HepG2 (cell line): ENCODE results near the gene DAD1. TPM values are rescaled to one million over a fixed set of nuclear protein-coding genes. Genes with fewer than 3 reads are reported as not detected.
A peak's percentile ranks its signal among the peaks of the same experiment; 100 is the strongest.

Source experiments
- BCL6 ChIP-seq: IDR thresholded peaks from 2 replicates; pipeline ENCODE4 v1.6.1; 2016; ENCODE audit warnings: missing genetic modification reagents, missing compliant biosample characterization
- EHMT2 ChIP-seq: fragments of 200-600 bp; sonication (generic); IDR thresholded peaks from 2 replicates; pipeline ENCODE4 v1.7.0; 2017; ENCODE audit warnings: antibody characterized with exemption, low read depth, low read length, borderline replicate concordance
- EZH2 ChIP-seq: conservative IDR thresholded peaks from 2 replicates; pipeline ENCODE4 v1.6.1; 2012; ENCODE audit warnings: mild to moderate bottlenecking, low read depth, low read length, moderate library complexity
- GLI4 ChIP-seq: sonication (generic); formaldehyde crosslinking; IDR thresholded peaks from 2 replicates; pipeline ENCODE4 v1.5.1; 2020; ENCODE audit warnings: missing genetic modification reagents, mild to moderate bottlenecking, moderate library complexity, borderline replicate concordance
- HOXA3 ChIP-seq: sonication (generic); formaldehyde crosslinking; IDR thresholded peaks from 2 replicates; pipeline ENCODE4 v1.5.0; 2020; ENCODE audit warnings: missing genetic modification reagents
- IKZF4 ChIP-seq: sonication (generic); formaldehyde crosslinking; IDR thresholded peaks from 2 replicates; pipeline ENCODE4 v1.5.1; 2020; ENCODE audit warnings: borderline replicate concordance, mild to moderate bottlenecking, low read depth, missing genetic modification reagents; ENCODE audit errors: not compliant biosample characterization
- JUN ChIP-seq: sonication (generic); formaldehyde crosslinking; IDR thresholded peaks from 2 replicates; pipeline ENCODE4 v1.4.0; 2020; ENCODE audit warnings: mild to moderate bottlenecking, missing genetic modification reagents
- MIER2 ChIP-seq: IDR thresholded peaks from 2 replicates; pipeline ENCODE4 v1.6.1; 2016; ENCODE audit warnings: missing biosample characterization, missing genetic modification reagents
- PCBP2 ChIP-seq: fragments of 200-400 bp; formaldehyde crosslinking; optimal IDR thresholded peaks from 2 replicates; pipeline ENCODE3; 2018; ENCODE audit warnings: low read length, low read depth; ENCODE audit not compliant: poor library complexity, severe bottlenecking
- SNAPC2 ChIP-seq: sonication (generic); formaldehyde crosslinking; IDR thresholded peaks from 2 replicates; pipeline ENCODE4 v1.8.1; 2022; ENCODE audit warnings: mild to moderate bottlenecking, missing genetic modification reagents
- SUZ12 ChIP-seq: fragments of 150-350 bp; IDR thresholded peaks from 2 replicates; pipeline ENCODE4 v1.6.1; 2014; ENCODE audit warnings: low read depth, low read length
- TCF12 ChIP-seq, 2 experiments: fragments of 450-650 bp in 1 of 2; sonication (generic) in 1 of 2; formaldehyde crosslinking in 1 of 2; IDR thresholded peaks; 2 replicates each; pipeline versions ENCODE4 v1.6.1 to v1.8.0; 2017 to 2022; ENCODE audit warnings: antibody characterized with exemption in 1 of 2, mild to moderate bottlenecking in 1 of 2, missing genetic modification reagents in 1 of 2, moderate library complexity in 1 of 2
- TEAD2 ChIP-seq: sonication (generic); formaldehyde crosslinking; IDR thresholded peaks from 2 replicates; pipeline ENCODE4 v1.9.0; 2021; ENCODE audit warnings: missing genetic modification reagents
- ZFY ChIP-seq: sonication (generic); formaldehyde crosslinking; IDR thresholded peaks from 2 replicates; pipeline ENCODE4 v1.4.0; 2020; ENCODE audit warnings: missing genetic modification reagents
- ZKSCAN8 ChIP-seq: IDR thresholded peaks from 2 replicates; pipeline ENCODE4 v1.6.1; 2016; ENCODE audit warnings: borderline replicate concordance, missing genetic modification reagents, missing compliant biosample characterization
- ZMYM3 ChIP-seq: sonication (generic); formaldehyde crosslinking; IDR thresholded peaks from 2 replicates; pipeline ENCODE4 v1.5.1; 2020; ENCODE audit warnings: mild to moderate bottlenecking, missing genetic modification reagents
- ZNF20 ChIP-seq: sonication (generic); formaldehyde crosslinking; IDR thresholded peaks from 2 replicates; pipeline ENCODE4 v1.4.0; 2020; ENCODE audit warnings: mild to moderate bottlenecking, moderate library complexity, missing genetic modification reagents
- ZNF550 ChIP-seq: sonication (generic); formaldehyde crosslinking; IDR thresholded peaks from 2 replicates; pipeline ENCODE4 v1.4.0; 2020; ENCODE audit warnings: mild to moderate bottlenecking, missing genetic modification reagents, borderline replicate concordance
- ZNF567 ChIP-seq: sonication (generic); formaldehyde crosslinking; IDR thresholded peaks from 2 replicates; pipeline ENCODE4 v1.8.1; 2023; ENCODE audit warnings: mild to moderate bottlenecking, missing genetic modification reagents, borderline replicate concordance
- ZNF878 ChIP-seq: sonication (generic); formaldehyde crosslinking; IDR thresholded peaks from 2 replicates; pipeline ENCODE4 v1.8.1; 2023; ENCODE audit warnings: mild to moderate bottlenecking, missing genetic modification reagents, moderate library complexity
- polyA plus RNA-seq, 8 experiments: library from polyadenylated mRNA; depleted of rRNA in 3 of 8; stranded (reverse) in 7 of 8; unstranded in 1 of 8; fragments of >200 nt; fragmentation: Illumina TruSeq in 4 of 8; extraction: Trizol in 4 of 8; gene quantifications; 2 replicates each; pipeline versions ENCODE4 v1.2.1 to v1.2.3, GENCODE V29; 2011 to 2016; ENCODE audit warnings: low read depth in 4 of 8, missing spikeins in 1 of 8, mixed read lengths in 1 of 8; ENCODE audit not compliant: insufficient read depth in 1 of 8
- total RNA-seq, 5 experiments: library from RNA; depleted of rRNA; stranded (reverse); fragments of >200 nt; fragmentation: Illumina TruSeq; extraction: Trizol; gene quantifications; 2 replicates each; pipeline ENCODE4 v1.2.3, GENCODE V29; 2016; ENCODE audit warnings: low read depth in 1 of 5
- TF ChIP-seq, protein P1 (sequence below): IDR thresholded peaks from 2 replicates; pipeline ENCODE4 v1.6.1; 2016
- TF ChIP-seq, protein P2 (sequence below): sonication (generic); formaldehyde crosslinking; IDR thresholded peaks from 2 replicates; pipeline ENCODE4 v1.4.0; 2020; ENCODE audit warnings: missing genetic modification reagents, borderline replicate concordance
- TF ChIP-seq, protein P3 (sequence below): sonication (generic); formaldehyde crosslinking; IDR thresholded peaks from 2 replicates; pipeline ENCODE4 v1.5.0; 2020; ENCODE audit warnings: missing genetic modification reagents
- TF ChIP-seq, protein P4 (sequence below): sonication (generic); formaldehyde crosslinking; IDR thresholded peaks from 2 replicates; pipeline ENCODE4 v1.4.0; 2020; ENCODE audit warnings: missing genetic modification reagents
- TF ChIP-seq, protein P5 (sequence below): sonication (generic); formaldehyde crosslinking; IDR thresholded peaks from 2 replicates; pipeline ENCODE4 v1.8.1; 2022; ENCODE audit warnings: low read depth, mild to moderate bottlenecking, missing genetic modification reagents

Gene DAD1
- total and polyA plus RNA-seq, 2 of the 13 experiments (the other 11 are each of a cell fraction or from before 2014, with no cell fraction given), result 558 to 626 TPM

DNA sequence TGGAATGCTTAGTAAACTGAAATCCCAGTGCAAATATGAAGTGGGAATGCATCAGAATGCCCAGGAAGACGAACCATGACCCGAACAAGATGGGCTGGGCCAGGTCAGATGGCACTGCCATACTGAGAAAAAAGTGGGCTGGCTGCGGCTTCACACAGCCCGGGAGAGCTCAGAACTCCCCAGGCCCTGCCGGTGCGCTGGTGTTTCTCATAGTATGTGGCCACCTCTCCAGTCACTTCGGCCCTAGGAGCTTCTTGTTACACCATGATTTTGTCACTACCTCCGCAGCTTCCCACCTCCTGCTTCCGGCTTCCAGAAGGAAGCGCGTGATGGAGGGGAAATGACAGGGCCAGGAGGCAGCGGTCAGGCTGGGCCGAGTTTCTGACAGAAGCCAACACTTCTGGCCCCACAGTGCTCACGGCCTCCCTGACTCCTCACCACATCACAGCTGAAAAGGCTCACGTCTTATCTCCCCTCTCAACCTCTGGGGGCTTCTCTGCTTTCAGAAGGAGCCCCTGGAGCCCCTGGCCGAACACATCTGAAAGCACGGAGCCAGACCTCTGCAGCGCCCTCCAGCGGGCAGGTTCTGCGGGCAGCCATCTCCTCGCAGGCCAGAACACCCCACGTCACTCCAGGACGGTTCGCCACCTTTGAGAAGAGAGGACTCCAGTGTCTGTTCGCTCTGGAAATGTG, 30.7 kb downstream of the DAD1 start (continued):
- TF ChIP-seq IKZF4, result no peak
- peak; percentile 33; the same call in 1 of the 2 replicates for TF ChIP-seq ZNF550 (CRISPR knock-in tag)
- TF ChIP-seq, protein P1, sequence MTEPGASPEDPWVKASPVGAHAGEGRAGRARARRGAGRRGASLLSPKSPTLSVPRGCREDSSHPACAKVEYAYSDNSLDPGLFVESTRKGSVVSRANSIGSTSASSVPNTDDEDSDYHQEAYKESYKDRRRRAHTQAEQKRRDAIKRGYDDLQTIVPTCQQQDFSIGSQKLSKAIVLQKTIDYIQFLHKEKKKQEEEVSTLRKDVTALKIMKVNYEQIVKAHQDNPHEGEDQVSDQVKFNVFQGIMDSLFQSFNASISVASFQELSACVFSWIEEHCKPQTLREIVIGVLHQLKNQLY (CRISPR knock-in tag), result no peak
- TF ChIP-seq, protein P2, sequence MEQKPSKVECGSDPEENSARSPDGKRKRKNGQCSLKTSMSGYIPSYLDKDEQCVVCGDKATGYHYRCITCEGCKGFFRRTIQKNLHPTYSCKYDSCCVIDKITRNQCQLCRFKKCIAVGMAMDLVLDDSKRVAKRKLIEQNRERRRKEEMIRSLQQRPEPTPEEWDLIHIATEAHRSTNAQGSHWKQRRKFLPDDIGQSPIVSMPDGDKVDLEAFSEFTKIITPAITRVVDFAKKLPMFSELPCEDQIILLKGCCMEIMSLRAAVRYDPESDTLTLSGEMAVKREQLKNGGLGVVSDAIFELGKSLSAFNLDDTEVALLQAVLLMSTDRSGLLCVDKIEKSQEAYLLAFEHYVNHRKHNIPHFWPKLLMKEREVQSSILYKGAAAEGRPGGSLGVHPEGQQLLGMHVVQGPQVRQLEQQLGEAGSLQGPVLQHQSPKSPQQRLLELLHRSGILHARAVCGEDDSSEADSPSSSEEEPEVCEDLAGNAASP (CRISPR knock-in tag), result no peak
- TF ChIP-seq ZFY (CRISPR knock-in tag), result no peak; the same call in none of the 2 replicates
- no peak for TF ChIP-seq SUZ12
- TF ChIP-seq, protein P3, sequence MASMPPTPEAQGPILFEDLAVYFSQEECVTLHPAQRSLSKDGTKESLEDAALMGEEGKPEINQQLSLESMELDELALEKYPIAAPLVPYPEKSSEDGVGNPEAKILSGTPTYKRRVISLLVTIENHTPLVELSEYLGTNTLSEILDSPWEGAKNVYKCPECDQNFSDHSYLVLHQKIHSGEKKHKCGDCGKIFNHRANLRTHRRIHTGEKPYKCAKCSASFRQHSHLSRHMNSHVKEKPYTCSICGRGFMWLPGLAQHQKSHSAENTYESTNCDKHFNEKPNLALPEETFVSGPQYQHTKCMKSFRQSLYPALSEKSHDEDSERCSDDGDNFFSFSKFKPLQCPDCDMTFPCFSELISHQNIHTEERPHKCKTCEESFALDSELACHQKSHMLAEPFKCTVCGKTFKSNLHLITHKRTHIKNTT (CRISPR knock-in tag), result no peak
- no peak for TF ChIP-seq ZMYM3 (CRISPR knock-in tag)
- no peak for TF ChIP-seq ZNF20 (CRISPR knock-in tag)
- TF ChIP-seq SNAPC2 (CRISPR knock-in tag), result no peak
- TF ChIP-seq, protein P4, sequence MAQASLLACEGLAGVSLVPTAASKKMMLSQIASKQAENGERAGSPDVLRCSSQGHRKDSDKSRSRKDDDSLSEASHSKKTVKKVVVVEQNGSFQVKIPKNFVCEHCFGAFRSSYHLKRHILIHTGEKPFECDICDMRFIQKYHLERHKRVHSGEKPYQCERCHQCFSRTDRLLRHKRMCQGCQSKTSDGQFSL, result no peak
- TF ChIP-seq BCL6 (CRISPR knock-in tag), result no peak
- no peak for TF ChIP-seq PCBP2
- no peak for TF ChIP-seq MIER2 (CRISPR knock-in tag)
- TF ChIP-seq TEAD2 (CRISPR knock-in tag), result no peak
- no peak for TF ChIP-seq JUN (CRISPR knock-in tag)
- TF ChIP-seq ZNF878 (CRISPR knock-in tag), result no peak
- no peak for TF ChIP-seq GLI4 (CRISPR knock-in tag)
- TF ChIP-seq HOXA3 (CRISPR knock-in tag), result no peak; the same call in 1 of the 2 replicates
- no peak for TF ChIP-seq TCF12 (IDR thresholded peaks at IDR 0.05)
- TF ChIP-seq TCF12 (CRISPR knock-in tag; IDR thresholded peaks at IDR 0.05), result no peak
- no peak for TF ChIP-seq EHMT2
- TF ChIP-seq ZKSCAN8 (CRISPR knock-in tag), result no peak
- TF ChIP-seq, protein P5, sequence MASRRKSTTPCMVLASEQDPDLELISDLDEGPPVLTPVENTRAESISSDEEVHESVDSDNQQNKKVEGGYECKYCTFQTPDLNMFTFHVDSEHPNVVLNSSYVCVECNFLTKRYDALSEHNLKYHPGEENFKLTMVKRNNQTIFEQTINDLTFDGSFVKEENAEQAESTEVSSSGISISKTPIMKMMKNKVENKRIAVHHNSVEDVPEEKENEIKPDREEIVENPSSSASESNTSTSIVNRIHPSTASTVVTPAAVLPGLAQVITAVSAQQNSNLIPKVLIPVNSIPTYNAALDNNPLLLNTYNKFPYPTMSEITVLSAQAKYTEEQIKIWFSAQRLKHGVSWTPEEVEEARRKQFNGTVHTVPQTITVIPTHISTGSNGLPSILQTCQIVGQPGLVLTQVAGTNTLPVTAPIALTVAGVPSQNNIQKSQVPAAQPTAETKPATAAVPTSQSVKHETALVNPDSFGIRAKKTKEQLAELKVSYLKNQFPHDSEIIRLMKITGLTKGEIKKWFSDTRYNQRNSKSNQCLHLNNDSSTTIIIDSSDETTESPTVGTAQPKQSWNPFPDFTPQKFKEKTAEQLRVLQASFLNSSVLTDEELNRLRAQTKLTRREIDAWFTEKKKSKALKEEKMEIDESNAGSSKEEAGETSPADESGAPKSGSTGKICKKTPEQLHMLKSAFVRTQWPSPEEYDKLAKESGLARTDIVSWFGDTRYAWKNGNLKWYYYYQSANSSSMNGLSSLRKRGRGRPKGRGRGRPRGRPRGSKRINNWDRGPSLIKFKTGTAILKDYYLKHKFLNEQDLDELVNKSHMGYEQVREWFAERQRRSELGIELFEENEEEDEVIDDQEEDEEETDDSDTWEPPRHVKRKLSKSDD (CRISPR knock-in tag), result no peak
- TF ChIP-seq ZNF567, result no peak
- TF ChIP-seq EZH2, result no peak
